22Rv1 (cell line): ENCODE results near the gene LRRC56.
A peak's percentile ranks its signal among the peaks of the same experiment; 100 is the strongest.

ENCODE experiments used
- H3K27ac ChIP-seq: fragments of 450-650 bp; 2 replicates; pipeline ENCODE4 v1.5.1; 2017
- ZFX ChIP-seq: fragments of 450-650 bp; IDR thresholded peaks from 2 replicates; pipeline ENCODE4 v1.6.1; 2017; ENCODE audit warnings: antibody characterized with exemption, borderline replicate concordance
- TF ChIP-seq, protein P1 (sequence below): fragments of 450-650 bp; IDR thresholded peaks from 2 replicates; pipeline ENCODE4 v1.5.1; 2017; ENCODE audit warnings: mild to moderate bottlenecking

LRRC56 gene

DNA sequence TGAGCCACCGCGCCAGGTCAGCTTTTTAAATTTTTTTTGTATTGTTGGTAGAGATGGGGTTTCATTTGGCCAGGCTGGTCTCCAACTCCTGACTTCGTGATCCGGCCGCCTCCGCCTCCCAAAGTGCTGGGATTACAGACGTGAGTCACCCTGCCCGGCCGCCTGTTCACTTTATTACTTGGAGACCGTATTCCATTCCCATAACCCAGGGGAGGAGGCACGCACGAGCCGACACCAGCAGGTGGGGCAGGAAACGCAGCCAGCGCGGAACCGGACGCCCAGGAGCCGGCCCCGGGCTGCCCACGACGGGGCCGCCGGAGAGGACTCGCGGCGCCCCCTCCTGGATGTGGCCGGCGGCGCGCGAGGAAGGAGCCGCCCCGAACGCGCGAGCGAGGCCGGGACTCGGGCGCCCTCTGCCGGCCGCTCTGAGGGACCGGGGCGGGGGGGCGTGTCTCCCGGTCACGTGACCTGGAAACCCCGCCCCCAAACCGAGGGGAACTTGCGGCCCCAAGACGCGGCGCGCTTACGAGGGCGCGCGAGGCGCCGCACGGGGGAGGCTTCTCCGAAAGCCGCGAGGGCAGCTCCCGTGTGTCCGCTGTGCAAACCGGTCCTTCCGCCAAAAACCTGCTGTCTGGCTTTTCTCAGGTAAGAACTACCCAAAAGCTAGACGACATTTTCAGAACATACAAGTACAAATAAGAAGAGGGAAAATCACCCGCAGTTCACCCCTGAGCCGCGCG, 18.7 kb upstream of the LRRC56 start:
- peak overlapping the region; percentile 89 for H3K27ac ChIP-seq

DNA sequence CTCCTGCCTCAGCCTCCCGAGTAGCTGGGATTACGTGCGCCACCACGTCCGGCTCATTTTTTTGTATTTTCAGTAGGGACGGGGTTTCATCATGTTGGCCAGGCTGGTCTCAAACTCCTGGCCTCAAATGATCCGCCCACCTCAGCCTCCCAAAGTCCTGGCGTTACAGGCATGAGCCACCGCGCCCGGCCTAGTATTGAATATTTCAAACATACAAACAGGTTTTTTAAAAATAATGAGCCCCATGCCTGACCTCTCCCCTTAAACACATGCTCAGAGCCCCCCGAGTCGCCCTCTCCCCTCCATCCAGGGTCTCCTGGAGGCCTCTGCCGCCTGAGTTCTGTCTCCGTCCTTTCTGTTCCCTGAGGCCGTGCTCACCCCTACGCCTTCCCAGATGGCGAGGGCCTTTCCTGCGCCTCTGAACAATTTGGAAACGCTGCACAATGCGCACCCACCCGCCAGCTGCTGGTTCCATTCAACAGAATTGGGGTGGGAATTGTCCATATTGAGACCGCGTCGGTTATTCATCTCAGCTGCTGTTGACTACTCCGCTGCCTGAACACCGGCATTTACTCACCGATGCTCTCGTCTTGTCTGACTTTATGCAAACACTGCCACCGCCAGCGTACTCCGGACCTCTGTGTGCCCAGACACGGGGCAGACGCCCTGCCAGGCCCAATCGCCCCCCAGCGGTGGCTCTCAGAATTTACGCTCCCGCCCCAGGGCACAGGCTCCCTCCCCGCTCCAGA, 16.7 kb upstream of the LRRC56 start:
- no peak overlapping the region for H3K27ac ChIP-seq
- TF ChIP-seq, protein P1, sequence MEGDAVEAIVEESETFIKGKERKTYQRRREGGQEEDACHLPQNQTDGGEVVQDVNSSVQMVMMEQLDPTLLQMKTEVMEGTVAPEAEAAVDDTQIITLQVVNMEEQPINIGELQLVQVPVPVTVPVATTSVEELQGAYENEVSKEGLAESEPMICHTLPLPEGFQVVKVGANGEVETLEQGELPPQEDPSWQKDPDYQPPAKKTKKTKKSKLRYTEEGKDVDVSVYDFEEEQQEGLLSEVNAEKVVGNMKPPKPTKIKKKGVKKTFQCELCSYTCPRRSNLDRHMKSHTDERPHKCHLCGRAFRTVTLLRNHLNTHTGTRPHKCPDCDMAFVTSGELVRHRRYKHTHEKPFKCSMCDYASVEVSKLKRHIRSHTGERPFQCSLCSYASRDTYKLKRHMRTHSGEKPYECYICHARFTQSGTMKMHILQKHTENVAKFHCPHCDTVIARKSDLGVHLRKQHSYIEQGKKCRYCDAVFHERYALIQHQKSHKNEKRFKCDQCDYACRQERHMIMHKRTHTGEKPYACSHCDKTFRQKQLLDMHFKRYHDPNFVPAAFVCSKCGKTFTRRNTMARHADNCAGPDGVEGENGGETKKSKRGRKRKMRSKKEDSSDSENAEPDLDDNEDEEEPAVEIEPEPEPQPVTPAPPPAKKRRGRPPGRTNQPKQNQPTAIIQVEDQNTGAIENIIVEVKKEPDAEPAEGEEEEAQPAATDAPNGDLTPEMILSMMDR, result no peak
- TF ChIP-seq ZFX, result no peak

More for the DNA sequence above, 18.7 kb upstream of the LRRC56 start:
- no peak for TF ChIP-seq ZFX
- TF ChIP-seq, protein P1, result peak; percentile 100

DNA sequence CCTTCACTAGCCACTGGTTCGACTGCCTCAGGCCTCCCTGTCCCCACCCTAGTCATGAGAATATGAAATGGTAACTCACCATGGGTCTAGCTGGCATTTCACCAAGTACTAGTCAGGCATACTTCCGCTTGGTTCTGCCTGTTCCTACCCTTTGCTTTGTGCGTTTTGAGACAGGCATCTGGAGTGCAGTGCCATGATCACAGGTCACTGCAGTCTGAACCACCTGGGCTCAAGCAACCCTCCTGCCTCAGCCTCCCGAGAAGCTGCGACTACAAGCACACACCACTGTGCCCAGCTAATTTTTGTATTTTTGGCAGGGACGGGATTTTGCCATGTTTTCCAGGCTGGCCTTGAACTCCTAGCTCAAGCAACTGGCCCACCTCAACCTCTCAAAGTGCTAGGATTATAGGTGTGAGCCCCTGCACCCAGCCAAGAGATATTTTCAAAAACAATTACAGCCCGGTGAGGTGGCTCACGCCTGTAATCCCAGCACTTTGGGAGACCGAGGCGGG, 16.1 kb upstream of the LRRC56 start:
- TF ChIP-seq ZFX, result no peak
- TF ChIP-seq, protein P1, result no peak
- no peak overlapping the region for H3K27ac ChIP-seq

DNA sequence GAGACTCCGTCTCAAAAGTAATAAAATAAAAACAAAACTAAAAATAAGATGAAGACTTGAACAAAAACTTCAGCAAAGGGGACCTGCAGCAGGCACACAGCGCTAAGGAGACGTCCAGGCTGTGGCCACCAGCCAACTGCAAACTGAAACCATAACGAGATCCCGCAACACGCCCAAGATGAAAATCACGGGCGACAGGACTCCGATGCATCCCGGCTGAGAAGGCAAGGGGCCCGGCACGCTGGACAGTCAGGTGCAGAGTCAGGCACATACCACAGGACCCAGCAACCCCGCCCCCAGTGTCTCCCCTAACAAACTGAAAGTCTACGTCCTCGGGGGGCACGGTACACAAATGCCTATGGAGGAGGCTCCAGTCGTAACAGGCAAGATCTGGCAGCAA, 11.1 kb upstream of the LRRC56 start:
- no peak for TF ChIP-seq ZFX
- TF ChIP-seq, protein P1, result no peak
- H3K27ac ChIP-seq, result peak overlapping the region; percentile 7; the same call in 1 of the 2 replicates

DNA sequence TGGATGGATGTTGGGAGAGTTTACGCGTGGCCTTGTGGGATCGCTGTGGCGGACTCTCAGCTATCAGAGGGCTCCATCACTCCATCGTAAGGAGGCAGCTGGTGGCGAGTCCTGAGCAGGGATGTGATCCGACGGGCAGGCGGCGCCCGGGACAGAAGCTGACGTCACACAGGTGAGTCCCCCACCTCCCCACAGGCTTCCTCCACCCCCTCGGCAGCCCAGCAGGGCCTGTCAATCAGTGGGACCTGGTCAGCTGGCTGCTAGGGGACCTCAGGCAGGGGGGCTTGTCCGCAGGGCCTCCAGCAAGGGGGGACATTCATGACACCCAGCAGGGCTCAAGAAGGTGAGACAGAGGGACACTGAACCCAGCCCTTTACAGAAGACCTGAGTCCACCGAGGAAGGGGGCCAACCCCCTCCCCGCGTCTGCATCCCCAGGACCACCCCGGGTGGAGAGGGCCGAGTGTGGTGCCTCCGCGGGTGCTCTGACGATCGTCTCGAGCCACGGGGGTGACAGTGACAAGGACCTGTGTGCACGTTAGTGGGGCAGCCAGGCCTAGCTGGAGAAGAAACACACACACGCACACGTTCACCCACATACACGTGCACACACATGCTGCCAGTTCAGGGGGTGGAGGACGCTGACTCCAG, 9.0 kb upstream of the LRRC56 start:
- TF ChIP-seq, protein P1, result no peak
- TF ChIP-seq ZFX, result no peak
- H3K27ac ChIP-seq, result no peak overlapping the region

DNA sequence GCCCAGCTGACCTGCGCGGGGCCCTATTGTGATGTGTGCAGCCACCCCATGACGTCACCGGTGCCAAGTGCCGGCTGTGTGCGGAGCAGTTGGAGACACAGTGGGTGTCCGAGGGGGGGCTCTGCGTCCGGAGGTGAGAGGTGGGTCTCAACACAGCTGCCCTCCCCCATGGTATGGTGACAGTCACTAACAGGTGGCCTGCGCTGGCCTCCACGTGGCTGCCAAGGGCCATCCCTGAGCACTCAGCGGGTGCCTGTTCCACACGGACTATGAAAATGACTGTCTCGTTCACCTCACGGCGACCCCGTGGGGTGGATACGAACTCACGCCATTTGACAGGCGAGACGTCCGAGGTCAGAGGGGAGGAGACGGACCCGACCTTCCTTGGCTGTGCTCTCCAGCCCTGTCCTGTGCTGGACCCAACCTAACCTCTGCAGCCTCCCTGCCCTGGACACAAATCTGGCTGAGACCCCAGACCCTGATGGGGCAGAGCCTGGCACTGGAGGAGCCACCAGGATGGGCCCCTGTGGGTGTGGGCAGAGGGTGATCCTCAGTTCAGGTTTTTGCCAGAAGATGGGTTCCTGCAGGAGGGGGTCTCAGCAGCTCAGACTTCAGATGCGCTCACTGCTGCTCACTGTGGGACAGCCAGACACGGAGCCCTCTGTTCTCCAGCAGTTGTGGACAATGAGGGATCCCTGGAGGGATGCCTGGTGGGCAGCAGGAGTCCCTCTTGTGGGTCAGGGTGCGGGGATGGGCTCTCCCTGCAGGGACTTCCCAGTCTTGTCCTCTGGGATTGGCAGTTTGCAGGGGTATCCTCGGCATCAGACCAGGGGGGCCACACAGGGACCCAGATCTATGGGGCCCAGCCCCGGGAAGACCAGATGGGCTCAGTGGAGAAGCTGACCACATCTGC, 8.3 kb upstream of the LRRC56 start:
- TF ChIP-seq ZFX, result no peak
- TF ChIP-seq, protein P1, result no peak
- H3K27ac ChIP-seq, result no peak overlapping the region
